Measurements from ENCODE around the gene TMEM273.

The TMEM273 gene

GRCh38 chr10:49131507-49132361, 56.5 kb downstream of the TMEM273 start:
- TF ChIP-seq, protein P1, sequence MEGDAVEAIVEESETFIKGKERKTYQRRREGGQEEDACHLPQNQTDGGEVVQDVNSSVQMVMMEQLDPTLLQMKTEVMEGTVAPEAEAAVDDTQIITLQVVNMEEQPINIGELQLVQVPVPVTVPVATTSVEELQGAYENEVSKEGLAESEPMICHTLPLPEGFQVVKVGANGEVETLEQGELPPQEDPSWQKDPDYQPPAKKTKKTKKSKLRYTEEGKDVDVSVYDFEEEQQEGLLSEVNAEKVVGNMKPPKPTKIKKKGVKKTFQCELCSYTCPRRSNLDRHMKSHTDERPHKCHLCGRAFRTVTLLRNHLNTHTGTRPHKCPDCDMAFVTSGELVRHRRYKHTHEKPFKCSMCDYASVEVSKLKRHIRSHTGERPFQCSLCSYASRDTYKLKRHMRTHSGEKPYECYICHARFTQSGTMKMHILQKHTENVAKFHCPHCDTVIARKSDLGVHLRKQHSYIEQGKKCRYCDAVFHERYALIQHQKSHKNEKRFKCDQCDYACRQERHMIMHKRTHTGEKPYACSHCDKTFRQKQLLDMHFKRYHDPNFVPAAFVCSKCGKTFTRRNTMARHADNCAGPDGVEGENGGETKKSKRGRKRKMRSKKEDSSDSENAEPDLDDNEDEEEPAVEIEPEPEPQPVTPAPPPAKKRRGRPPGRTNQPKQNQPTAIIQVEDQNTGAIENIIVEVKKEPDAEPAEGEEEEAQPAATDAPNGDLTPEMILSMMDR (IDR thresholded peaks at IDR 0.05; ENCODE audit: low read depth, low read length, missing control alignments): no peak
- DNase-seq (ENCODE audit: extremely low read depth, low read depth): no peak
- H3K4me3 ChIP-seq (replicated peaks; ENCODE audit: low read depth, low read length): no peak overlapping the region

- TF ChIP-seq, protein P1 (IDR thresholded peaks at IDR 0.05; ENCODE audit: low read depth, low read length, missing control alignments): no peak
- no peak overlapping the region for H3K4me3 ChIP-seq (replicated peaks; ENCODE audit: low read depth, low read length)
- no peak for DNase-seq (ENCODE audit: extremely low read depth, low read depth)
Measured at GRCh38 chr10:49129376-49129775, 58.8 kb downstream of the TMEM273 start.

DNA sequence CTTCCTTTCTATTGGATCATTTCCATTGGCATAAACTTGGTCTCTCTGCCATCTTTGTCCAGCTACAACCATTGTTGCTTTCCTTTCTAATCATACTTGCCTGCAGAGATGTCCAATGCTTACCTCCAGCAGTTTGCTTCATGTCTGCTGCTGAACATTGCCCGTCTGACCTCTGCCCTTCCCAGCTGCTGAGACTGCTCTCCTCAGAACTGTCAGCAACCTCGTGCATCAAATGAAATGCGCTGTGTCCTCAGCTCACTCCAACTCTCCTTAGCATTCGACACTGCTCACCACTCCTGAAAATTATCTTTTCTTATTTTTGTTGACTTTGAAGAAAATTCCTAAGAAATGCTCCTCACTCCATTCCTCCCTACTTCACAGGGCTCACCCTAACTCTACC, 59.3 kb downstream of the TMEM273 start:
- no peak for DNase-seq (ENCODE audit: extremely low read depth, low read depth)
- TF ChIP-seq, protein P1 (IDR thresholded peaks at IDR 0.05; ENCODE audit: low read depth, low read length, missing control alignments): no peak
- H3K4me3 ChIP-seq (replicated peaks; ENCODE audit: low read depth, low read length): no peak overlapping the region

GRCh38 chr10:49123981-49124950, 63.9 kb downstream of the TMEM273 start:
- DNase-seq (ENCODE audit: extremely low read depth, low read depth): no peak
- H3K4me3 ChIP-seq (replicated peaks; ENCODE audit: low read depth, low read length): no peak overlapping the region
- TF ChIP-seq, protein P1 (IDR thresholded peaks at IDR 0.05; ENCODE audit: low read depth, low read length, missing control alignments): no peak

DNA sequence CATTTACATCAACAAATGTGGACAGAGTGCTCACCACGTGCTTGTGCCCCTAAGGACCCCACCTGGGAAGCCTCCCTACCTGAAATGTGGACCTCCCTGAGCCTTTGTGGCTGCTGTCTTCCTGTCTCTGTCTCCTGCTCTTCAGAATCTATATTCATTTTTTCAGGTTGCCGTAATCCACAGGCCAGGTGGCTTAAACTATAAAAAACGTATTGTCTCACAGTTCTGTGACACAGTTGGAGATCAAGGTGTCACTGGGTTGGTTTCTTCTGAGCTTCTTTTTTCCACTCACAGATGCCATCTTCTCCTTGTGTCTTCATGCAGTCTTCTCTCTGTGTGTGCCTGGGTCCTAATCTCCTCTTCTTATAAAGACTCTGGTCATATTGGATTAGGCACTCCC, 67.3 kb downstream of the TMEM273 start:
- DNase-seq (ENCODE audit: extremely low read depth, low read depth): no peak
- H3K4me3 ChIP-seq (replicated peaks; ENCODE audit: low read depth, low read length): no peak overlapping the region
- TF ChIP-seq, protein P1 (IDR thresholded peaks at IDR 0.05; ENCODE audit: low read depth, low read length, missing control alignments): no peak

GRCh38 chr10:49119746-49120145, 68.4 kb downstream of the TMEM273 start:
- TF ChIP-seq, protein P1 (IDR thresholded peaks at IDR 0.05; ENCODE audit: low read depth, low read length, missing control alignments): no peak
- DNase-seq (ENCODE audit: extremely low read depth, low read depth): no peak
- H3K4me3 ChIP-seq (replicated peaks; ENCODE audit: low read depth, low read length): no peak overlapping the region
